Adrenal gland (tissue), 5 donors: Measurements from ENCODE around the gene PRKAG3.

Experiments used
- CTCF ChIP-seq, 6 experiments: fragments of 450-650 bp in 4 of 6; fragments of 200-600 bp in 2 of 6; sonication (generic) in 1 of 6; IDR thresholded peaks; 1 replicate in 5 of 6; 2 replicates in 1 of 6; pipeline versions ENCODE4 v1.5.1 to v1.8.0; 2016 to 2021; ENCODE audit warnings: antibody characterized with exemption in 6 of 6, mild to moderate bottlenecking in 2 of 6, moderate library complexity in 1 of 6
- POLR2A ChIP-seq, 2 donors: fragments of 450-650 bp; IDR thresholded peaks; one replicate each; pipeline ENCODE4 v1.6.1; 2017; ENCODE audit warnings: antibody characterized with exemption in 2 of 2, mild to moderate bottlenecking in 2 of 2, moderate library complexity in 1 of 2
- donor health status: DM: no; HTN: no; CAD: no.

GRCh38 chr2:218776488-218776887, 55.1 kb downstream of the PRKAG3 start:
- TF ChIP-seq CTCF (IDR thresholded peaks at IDR 0.05), result no peak
- no peak for TF ChIP-seq POLR2A (IDR thresholded peaks at IDR 0.05)
